ENCODE data around the gene SLC25A51. TPM values are rescaled to one million over a fixed set of nuclear protein-coding genes. Genes with fewer than 3 reads are reported as not detected.

The SLC25A51 gene
- total and polyA plus RNA-seq, 2 donors (not counting 3 experiments of a cell fraction or from before 2014, with no cell fraction given), result 15.4 to 36.2 TPM

DNA sequence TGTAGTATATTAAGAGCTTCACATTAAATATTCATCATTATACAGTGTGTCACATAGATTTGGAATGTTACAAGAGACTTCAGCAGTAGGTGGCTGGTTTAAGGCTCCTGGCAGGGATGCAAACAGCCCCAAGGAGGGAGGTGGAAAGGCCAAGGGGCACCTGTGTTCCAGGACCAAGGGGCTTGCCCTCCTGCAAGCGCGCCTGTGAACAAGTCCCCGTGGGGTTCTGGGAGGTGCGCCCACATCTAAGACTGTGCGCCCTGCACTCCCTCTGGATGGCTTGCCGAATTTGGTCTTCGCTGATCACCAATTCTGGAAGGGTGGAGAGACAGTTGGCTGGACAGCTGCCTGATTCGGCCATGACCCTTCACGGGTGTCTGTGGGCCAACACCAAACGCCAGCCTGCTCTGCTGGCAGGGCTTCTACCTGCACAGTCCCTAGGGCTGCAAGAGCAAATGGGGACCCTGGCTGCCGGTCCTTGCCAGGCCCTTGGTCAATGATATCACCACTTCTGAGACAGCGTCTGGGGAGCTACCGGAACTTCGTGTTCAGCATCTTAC lies 12.1 kb upstream of the SLC25A51 start:
- Histone ChIP-seq H3K27me3 (ENCODE audit: control insufficient read depth in 2 of 2, insufficient read depth in 2 of 2, low read length in 2 of 2) (no peaks in the 10 kb centered on the region), H3K9me3 (replicated peaks; ENCODE audit: control insufficient read depth, insufficient read depth, low read length) (no peaks in the 10 kb centered on the region), H3K4me3 (replicated peaks in 1 of 3; ENCODE audit: insufficient read depth in 1 of 3, low read depth in 1 of 3, low read length in 3 of 3) (no peak overlapping the region), H3K4me2 (ENCODE audit: insufficient read depth, low read length) (no peak overlapping the region), H2AFZ (ENCODE audit: low read depth, low read length) (no peak overlapping the region), H3K9me1 (replicated peaks; ENCODE audit: control insufficient read depth, extremely low read depth, insufficient read depth, low read length) (no peaks in the 10 kb centered on the region), H3K4me1 (ENCODE audit: control insufficient read depth, extremely low read depth, insufficient read depth, low read length) (peaks cover 17% of the 10 kb centered on the region), H3K9ac (replicated peaks; ENCODE audit: extremely low read depth, insufficient read depth, low read length) (no peak overlapping the region), H3K27ac (ENCODE audit: insufficient read depth, low read depth, low read length) (no peak overlapping the region), H3K36me3 (ENCODE audit: control insufficient read depth in 2 of 2, extremely low read depth in 1 of 2, insufficient read depth in 2 of 2, low read length in 2 of 2) (peaks cover 0 to 5% of the 10 kb centered on the region in 2 experiments), H3K79me2 (ENCODE audit: control insufficient read depth, insufficient read depth, low read length) (no peaks in the 10 kb centered on the region), H4K20me1 (replicated peaks; ENCODE audit: control insufficient read depth, extremely low read depth, insufficient read depth, low read length) (no peaks in the 10 kb centered on the region)
- no peak for TF ChIP-seq FOS (IDR thresholded peaks at IDR 0.05; ENCODE audit: borderline replicate concordance, insufficient read depth, low read length)
- TF ChIP-seq, protein P1, sequence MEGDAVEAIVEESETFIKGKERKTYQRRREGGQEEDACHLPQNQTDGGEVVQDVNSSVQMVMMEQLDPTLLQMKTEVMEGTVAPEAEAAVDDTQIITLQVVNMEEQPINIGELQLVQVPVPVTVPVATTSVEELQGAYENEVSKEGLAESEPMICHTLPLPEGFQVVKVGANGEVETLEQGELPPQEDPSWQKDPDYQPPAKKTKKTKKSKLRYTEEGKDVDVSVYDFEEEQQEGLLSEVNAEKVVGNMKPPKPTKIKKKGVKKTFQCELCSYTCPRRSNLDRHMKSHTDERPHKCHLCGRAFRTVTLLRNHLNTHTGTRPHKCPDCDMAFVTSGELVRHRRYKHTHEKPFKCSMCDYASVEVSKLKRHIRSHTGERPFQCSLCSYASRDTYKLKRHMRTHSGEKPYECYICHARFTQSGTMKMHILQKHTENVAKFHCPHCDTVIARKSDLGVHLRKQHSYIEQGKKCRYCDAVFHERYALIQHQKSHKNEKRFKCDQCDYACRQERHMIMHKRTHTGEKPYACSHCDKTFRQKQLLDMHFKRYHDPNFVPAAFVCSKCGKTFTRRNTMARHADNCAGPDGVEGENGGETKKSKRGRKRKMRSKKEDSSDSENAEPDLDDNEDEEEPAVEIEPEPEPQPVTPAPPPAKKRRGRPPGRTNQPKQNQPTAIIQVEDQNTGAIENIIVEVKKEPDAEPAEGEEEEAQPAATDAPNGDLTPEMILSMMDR (IDR thresholded peaks at IDR 0.05; ENCODE audit: extremely low read depth in 1 of 2, insufficient read depth in 1 of 2, low read depth in 1 of 2, low read length in 2 of 2), result no peak
- no peak for TF ChIP-seq POLR2AphosphoS5 (IDR thresholded peaks at IDR 0.05; ENCODE audit: insufficient read depth, low read depth, low read length)
- TF ChIP-seq EZH2 (IDR thresholded peaks at IDR 0.05; ENCODE audit: borderline replicate concordance, low read depth, low read length, severe bottlenecking), result no peak
- no peak for TF ChIP-seq MYC (IDR thresholded peaks at IDR 0.05; ENCODE audit: low read depth, low read length)
- TF ChIP-seq JUN (IDR thresholded peaks at IDR 0.05; ENCODE audit: borderline replicate concordance, insufficient read depth, insufficient read length, low read depth), result no peak
- TF ChIP-seq POLR2A (IDR thresholded peaks at IDR 0.05; ENCODE audit: low read depth, low read length), result no peak
- TF ChIP-seq, protein P2, sequence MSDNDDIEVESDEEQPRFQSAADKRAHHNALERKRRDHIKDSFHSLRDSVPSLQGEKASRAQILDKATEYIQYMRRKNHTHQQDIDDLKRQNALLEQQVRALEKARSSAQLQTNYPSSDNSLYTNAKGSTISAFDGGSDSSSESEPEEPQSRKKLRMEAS (IDR thresholded peaks at IDR 0.05; ENCODE audit: insufficient read depth, insufficient read length), result no peak
- no peak for TF ChIP-seq GATA2 (IDR thresholded peaks at IDR 0.05; ENCODE audit: insufficient read depth, insufficient read length, low read depth, low read length)
- dilution Hi-C loops (cut with MboI; ENCODE audit: extremely low pct_ligation_motif_present, low sequenced_read_pairs) (no loop called here), intact Hi-C loops (cut with micrococcal nuclease) (loop anchor here (1.0 to 2.0 kb wide), 4 partner anchors 53 to 447 kb away; no protein-coding TSS in a partner anchor)
- POLR2A ChIA-PET, result no interaction called here
- no TSS peak for BruUV-seq (replicated peaks)
- DNase-seq (ENCODE audit: low read depth, low spot score), result no peak
- no peak for FAIRE-seq
- CTCF ChIA-PET, result interaction anchor here (0.5 to 7.3 kb wide), 12 partner anchors 11 to 347 kb away, joined by 3 to 130 read pairs (median 6); partner anchors contain the start of gene SHB
